PC-3 (cell line): Measurements from ENCODE around the gene CES2. TPM values are rescaled to one million over a fixed set of nuclear protein-coding genes. Genes with fewer than 3 reads are reported as not detected.

Experiments used
- ATAC-seq: fragments of 200-7000 bp; cut with Tn5 transposase; 2 replicates; pipeline ENCODE4 v1.9.1; 2020; ENCODE audit warnings: mild to moderate bottlenecking, moderate library complexity
- BruUV-seq: library from RNA; stranded (reverse); fragments of 400-500 nt; replicated peaks from 2 replicates; lab custom pipeline; 2021; lab: Mats Ljungman, UMichigan
- CTCF ChIA-PET: fragments of 300-600 bp; sonication (Branson Sonifier 250); formaldehyde crosslinking; loops from one replicate; lab custom pipeline; 2022; ENCODE audit warnings: antibody characterized with exemption; lab: Charles Lee
- POLR2A ChIA-PET: fragments of 300-600 bp; sonication (Branson Sonifier 250); formaldehyde crosslinking; loops from one replicate; lab custom pipeline; 2022; ENCODE audit warnings: antibody characterized with exemption; ENCODE audit not compliant: unreplicated experiment; lab: Charles Lee
- DNase-seq: peaks from one replicate; pipeline ENCODE4 v3.0.0-alpha.2; 2015
- H2AFZ ChIP-seq: fragments of 300-600 bp; sonication (generic); 2 replicates; pipeline ENCODE4 v1.6.0; 2016; ENCODE audit warnings: antibody characterized with exemption, low read length
- H3F3A ChIP-seq: fragments of 300-600 bp; sonication (generic); one replicate; pipeline ENCODE4 v1.6.0; 2017; ENCODE audit warnings: antibody characterized with exemption, low read length, control low read depth, mild to moderate bottlenecking; ENCODE audit not compliant: unreplicated experiment
- H3K27ac ChIP-seq: fragments of 300-600 bp; sonication (generic); 2 replicates; pipeline ENCODE4 v1.5.1; 2016; ENCODE audit warnings: mild to moderate bottlenecking, low read length
- H3K27me3 ChIP-seq: fragments of 300-600 bp; sonication (generic); 2 replicates; pipeline ENCODE4 v1.6.1; 2016; ENCODE audit warnings: low read length, mixed read lengths
- H3K36me3 ChIP-seq: fragments of 300-600 bp; sonication (generic); 2 replicates; pipeline ENCODE4 v1.6.1; 2016; ENCODE audit warnings: low read depth, mixed run types, low read length, mixed read lengths
- H3K4me1 ChIP-seq: fragments of 300-600 bp; sonication (generic); 2 replicates; pipeline ENCODE4 v1.5.1; 2016; ENCODE audit warnings: low read length; ENCODE audit not compliant: insufficient read depth
- H3K4me2 ChIP-seq: fragments of 300-600 bp; sonication (generic); 2 replicates; pipeline ENCODE4 v1.6.0; 2016; ENCODE audit warnings: low read length
- H3K4me3 ChIP-seq: fragments of 300-600 bp; sonication (generic); 2 replicates; pipeline ENCODE4 v1.5.1; 2016; ENCODE audit warnings: mild to moderate bottlenecking, low read length, mixed read lengths
- H3K79me2 ChIP-seq: fragments of 300-600 bp; sonication (generic); 2 replicates; pipeline ENCODE4 v1.6.1; 2017; ENCODE audit warnings: low read length, mixed read lengths
- H3K9ac ChIP-seq: fragments of 300-600 bp; sonication (generic); 2 replicates; pipeline ENCODE4 v1.6.0; 2016; ENCODE audit warnings: mild to moderate bottlenecking, low read length
- H3K9me2 ChIP-seq: fragments of 300-600 bp; sonication (generic); replicated peaks from 2 replicates; pipeline ENCODE4 v1.6.1; 2016; ENCODE audit warnings: mixed run types, low read length, mixed read lengths
- H3K9me3 ChIP-seq: fragments of 300-600 bp; sonication (generic); 2 replicates; pipeline ENCODE4 v1.6.1; 2016; ENCODE audit warnings: low read length, mixed read lengths
- H4K20me1 ChIP-seq: fragments of 300-600 bp; sonication (generic); 2 replicates; pipeline ENCODE4 v1.6.1; 2016; ENCODE audit warnings: low read length, mixed read lengths
- EZH2 ChIP-seq: fragments of 300-600 bp; sonication (generic); IDR thresholded peaks from one replicate; pipeline ENCODE4 v1.6.1; 2017; ENCODE audit warnings: antibody characterized with exemption, mild to moderate bottlenecking, low read length; ENCODE audit not compliant: unreplicated experiment
- EZH2phosphoT487 ChIP-seq: fragments of 300-600 bp; sonication (generic); IDR thresholded peaks from 2 replicates; pipeline ENCODE4 v1.6.1; 2018; ENCODE audit warnings: mild to moderate bottlenecking, antibody characterized with exemption, low read length, borderline replicate concordance
- intact Hi-C: fragments of 100-400 bp; cut with micrococcal nuclease; formaldehyde crosslinking; loops from 2 replicates; pipeline ENCODE4 v1.9.0; 2023
- total RNA-seq: library from RNA; depleted of rRNA; stranded (reverse); fragments of >200 nt; gene quantifications from 2 replicates; pipeline ENCODE4 v1.2.3, GENCODE V29; 2014
- TF ChIP-seq, protein P1 (sequence below): fragments of 300-600 bp; sonication (generic); conservative IDR thresholded peaks from 2 replicates; pipeline ENCODE4 v1.5.1; 2017; ENCODE audit warnings: antibody characterized with exemption, low read depth, mild to moderate bottlenecking, low read length

CES2 gene
- total RNA-seq, 1 experiment from 2014 or later, result 15.8 TPM

DNA sequence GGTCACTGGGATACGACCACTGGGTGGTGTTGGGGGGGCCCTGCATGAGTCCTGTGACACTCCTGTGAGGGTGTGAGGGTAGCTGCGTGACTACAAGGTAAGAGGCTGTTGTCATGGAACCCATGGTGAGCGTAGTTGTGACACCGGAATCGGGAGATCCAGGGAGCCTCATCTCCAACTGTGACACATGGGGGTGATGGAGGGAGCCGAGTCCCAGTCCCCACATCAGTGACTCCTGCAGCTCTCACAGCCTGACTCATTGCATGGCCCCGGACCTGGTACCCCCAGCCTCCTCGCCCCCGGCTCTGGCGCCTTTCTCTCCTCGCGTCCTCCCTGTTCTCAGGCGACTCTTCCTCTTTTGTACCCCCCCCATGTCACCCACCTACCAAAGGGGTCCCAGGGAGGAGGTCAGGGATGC, 30.9 kb upstream of the CES2 start:
- TF ChIP-seq EZH2phosphoT487 (no peak), EZH2 (no peak)
- TF ChIP-seq, protein P1, sequence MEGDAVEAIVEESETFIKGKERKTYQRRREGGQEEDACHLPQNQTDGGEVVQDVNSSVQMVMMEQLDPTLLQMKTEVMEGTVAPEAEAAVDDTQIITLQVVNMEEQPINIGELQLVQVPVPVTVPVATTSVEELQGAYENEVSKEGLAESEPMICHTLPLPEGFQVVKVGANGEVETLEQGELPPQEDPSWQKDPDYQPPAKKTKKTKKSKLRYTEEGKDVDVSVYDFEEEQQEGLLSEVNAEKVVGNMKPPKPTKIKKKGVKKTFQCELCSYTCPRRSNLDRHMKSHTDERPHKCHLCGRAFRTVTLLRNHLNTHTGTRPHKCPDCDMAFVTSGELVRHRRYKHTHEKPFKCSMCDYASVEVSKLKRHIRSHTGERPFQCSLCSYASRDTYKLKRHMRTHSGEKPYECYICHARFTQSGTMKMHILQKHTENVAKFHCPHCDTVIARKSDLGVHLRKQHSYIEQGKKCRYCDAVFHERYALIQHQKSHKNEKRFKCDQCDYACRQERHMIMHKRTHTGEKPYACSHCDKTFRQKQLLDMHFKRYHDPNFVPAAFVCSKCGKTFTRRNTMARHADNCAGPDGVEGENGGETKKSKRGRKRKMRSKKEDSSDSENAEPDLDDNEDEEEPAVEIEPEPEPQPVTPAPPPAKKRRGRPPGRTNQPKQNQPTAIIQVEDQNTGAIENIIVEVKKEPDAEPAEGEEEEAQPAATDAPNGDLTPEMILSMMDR, result no peak
- DNase-seq (no peak), ATAC-seq (no peak)
- no TSS peak for BruUV-seq
- Histone ChIP-seq H3K9ac (no peak overlapping the region), H2AFZ (no peak overlapping the region), H3K4me3 (no peak overlapping the region), H3K4me2 (no peak overlapping the region), H3K4me1 (peaks cover 4% of the 10 kb centered on the region; the same call in 1 of the 2 replicates), H4K20me1 (no peaks in the 10 kb centered on the region), H3K9me2 (no peaks in the 10 kb centered on the region), H3K27ac (no peak overlapping the region), H3F3A (no peaks in the 10 kb centered on the region), H3K9me3 (no peaks in the 10 kb centered on the region), H3K79me2 (no peaks in the 10 kb centered on the region), H3K36me3 (no peaks in the 10 kb centered on the region), H3K27me3 (no peaks in the 10 kb centered on the region)
- ChIA-PET CTCF (no interaction called here), POLR2A (no interaction called here)
- intact Hi-C loops, result no loop called here

DNA sequence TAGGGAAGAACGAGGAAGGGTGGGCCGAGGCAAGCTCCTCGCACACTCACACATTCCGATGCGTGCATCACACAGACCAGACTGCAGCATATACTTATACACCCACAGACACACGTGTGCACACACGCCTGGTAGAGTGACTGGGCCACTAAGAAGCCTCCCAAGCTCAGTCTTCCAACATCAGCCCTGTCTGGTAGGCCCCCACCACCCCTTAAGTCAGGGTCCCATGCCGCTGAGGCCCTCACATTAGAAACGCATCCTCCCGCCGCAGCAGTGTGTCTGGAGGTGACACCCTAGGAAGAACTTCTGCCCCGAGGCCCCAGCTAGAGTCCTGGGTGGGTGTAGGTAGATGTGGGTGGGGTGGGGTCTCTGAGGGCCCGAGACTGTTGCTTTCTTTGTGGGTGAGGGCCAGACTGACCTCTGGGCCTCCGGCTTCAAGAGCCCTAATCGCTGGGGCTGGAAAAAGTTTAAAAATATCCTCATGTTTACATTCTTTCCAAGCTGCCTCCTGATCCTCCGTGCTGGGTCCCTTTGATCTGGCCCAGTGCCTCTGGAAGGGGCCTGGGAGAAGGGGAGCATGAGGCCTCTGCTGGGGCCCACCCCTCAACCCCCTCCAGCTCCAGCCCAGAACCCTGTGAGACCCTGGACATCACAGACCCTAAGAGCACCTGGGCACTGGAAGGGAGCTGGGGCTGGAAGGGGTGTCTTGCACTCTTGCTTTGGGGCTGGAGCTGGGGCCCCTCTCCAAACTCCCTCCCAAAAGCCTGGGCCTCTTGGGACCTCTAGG, 30.3 kb upstream of the CES2 start:
- no TSS peak for BruUV-seq
- ATAC-seq, result no peak
- H3F3A ChIP-seq, result no peaks in the 10 kb centered on the region
- POLR2A ChIA-PET, result no interaction called here
- H3K79me2 ChIP-seq, result no peaks in the 10 kb centered on the region
- TF ChIP-seq EZH2phosphoT487, result no peak
- TF ChIP-seq, protein P1, result no peak
- TF ChIP-seq EZH2, result no peak
- no peaks in the 10 kb centered on the region for H3K9me3 ChIP-seq
- H3K9ac ChIP-seq, result no peak overlapping the region
- H3K36me3 ChIP-seq, result no peaks in the 10 kb centered on the region
- no peaks in the 10 kb centered on the region for H4K20me1 ChIP-seq
- H3K4me3 ChIP-seq, result no peak overlapping the region
- H3K9me2 ChIP-seq, result no peaks in the 10 kb centered on the region
- no peak overlapping the region for H3K27ac ChIP-seq
- DNase-seq, result no peak
- no peak overlapping the region for H3K4me2 ChIP-seq
- CTCF ChIA-PET, result no interaction called here
- no peaks in the 10 kb centered on the region for H3K27me3 ChIP-seq
- intact Hi-C loops, result no loop called here
- no peak overlapping the region for H2AFZ ChIP-seq
- H3K4me1 ChIP-seq, result peaks cover 2% of the 10 kb centered on the region; the same call in 1 of the 2 replicates
